MCF 10A (cell line): ENCODE results near the gene IFT20. TPM values are rescaled to one million over a fixed set of nuclear protein-coding genes. Genes with fewer than 3 reads are reported as not detected.

Source experiments
- BruUV-seq: library from RNA; stranded (reverse); fragments of 400-500 nt; replicated peaks from 2 replicates; lab custom pipeline; 2021; lab: Mats Ljungman, UMichigan
- CTCF ChIA-PET: fragments of 300-600 bp; sonication (Branson Sonifier 250); formaldehyde crosslinking; extraction: SDS; loops from one replicate; lab custom pipeline; 2021; ENCODE audit warnings: antibody characterized with exemption, inconsistent platforms; lab: Yijun Ruan, JAX
- POLR2A ChIA-PET: fragments of 300-600, 350-650 bp; sonication (Branson Sonifier 250); formaldehyde crosslinking; extraction: SDS; loops from one replicate; lab custom pipeline; 2020; ENCODE audit warnings: antibody characterized with exemption, inconsistent platforms; lab: Yijun Ruan, JAX
- DNase-seq: peaks from one replicate; pipeline ENCODE4 v3.0.0-alpha.2; 2018; ENCODE audit not compliant: unreplicated experiment
- H3K27ac Mint-ChIP-seq: one replicate; pipeline ENCODE4 v1.8.0; 2022; ENCODE audit warnings: mild to moderate bottlenecking, low read depth, mixed read lengths; ENCODE audit not compliant: unreplicated experiment
- H3K27me3 Mint-ChIP-seq: one replicate; pipeline ENCODE4 v1.8.0; 2022; ENCODE audit warnings: mixed read lengths; ENCODE audit not compliant: insufficient read depth, unreplicated experiment
- H3K36me3 Mint-ChIP-seq: one replicate; pipeline ENCODE4 v1.8.0; 2022; ENCODE audit warnings: mild to moderate bottlenecking, moderate library complexity, mixed read lengths; ENCODE audit not compliant: insufficient read depth, unreplicated experiment
- H3K4me1 Mint-ChIP-seq: one replicate; pipeline ENCODE4 v1.8.0; 2022; ENCODE audit warnings: mixed read lengths; ENCODE audit not compliant: insufficient read depth, unreplicated experiment
- H3K4me3 Mint-ChIP-seq: one replicate; pipeline ENCODE4 v1.8.0; 2022; ENCODE audit warnings: mild to moderate bottlenecking, moderate library complexity, mixed read lengths; ENCODE audit not compliant: unreplicated experiment
- H3K9me3 Mint-ChIP-seq: one replicate; pipeline ENCODE4 v1.8.0; 2022; ENCODE audit warnings: mixed read lengths; ENCODE audit not compliant: unreplicated experiment
- CTCF ChIP-seq: fragments of 200-600 bp; IDR thresholded peaks from one replicate; pipeline ENCODE4 v1.8.0; 2022; ENCODE audit warnings: antibody characterized with exemption, mild to moderate bottlenecking; ENCODE audit not compliant: unreplicated experiment
- intact Hi-C: fragments of 100-400 bp; cut with micrococcal nuclease; formaldehyde crosslinking; loops from 2 replicates; pipeline ENCODE4 v1.14.1; 2022
- total RNA-seq: library from RNA; stranded (reverse); gene quantifications from 2 replicates; pipeline ENCODE4 v1.2.3, GENCODE V29; 2022

IFT20 gene
- total RNA-seq, 1 experiment from 2014 or later: 29.3 TPM

- ChIA-PET POLR2A (interaction anchor here (0.6 to 1.1 kb wide), 3 partner anchors 19 to 275 kb away, joined by 3 read pairs; no protein-coding TSS in a partner anchor), CTCF (interaction anchor here (0.6 to 2.3 kb wide), 8 partner anchors 10 to 524 kb away, joined by 3 to 14 read pairs (median 4); no protein-coding TSS in a partner anchor)
- Mint-ChIP-seq H3K4me1 (peaks cover 5% of the 10 kb centered on the region), H3K36me3 (peaks cover 54% of the 10 kb centered on the region), H3K27ac (no peak overlapping the region), H3K27me3 (no peaks in the 10 kb centered on the region), H3K4me3 (no peak overlapping the region), H3K9me3 (no peaks in the 10 kb centered on the region)
- no peak for DNase-seq
- intact Hi-C loops: loop anchor here (5.0 kb wide), 1 partner anchor 321 kb away; no protein-coding TSS in a partner anchor
- TSS peak; percentile 4 for BruUV-seq
- TF ChIP-seq CTCF: no peak
Observed at GRCh38 chr17:28328325-28328724, 6.9 kb downstream of the IFT20 start.

- H3K9me3 Mint-ChIP-seq: no peaks in the 10 kb centered on the region
- CTCF ChIA-PET: interaction anchor here (0.6 to 2.3 kb wide), 5 partner anchors 9 to 523 kb away, joined by 4 to 14 read pairs (median 5); no protein-coding TSS in a partner anchor
- H3K4me3 Mint-ChIP-seq: no peak overlapping the region
- POLR2A ChIA-PET: no interaction called here
- no peak overlapping the region for H3K27ac Mint-ChIP-seq
- H3K4me1 Mint-ChIP-seq: peaks cover 10% of the 10 kb centered on the region
- no peak for DNase-seq
- no peak for TF ChIP-seq CTCF
- TSS peak; percentile 28 for BruUV-seq
- peaks cover 54% of the 10 kb centered on the region for H3K36me3 Mint-ChIP-seq
- no peaks in the 10 kb centered on the region for H3K27me3 Mint-ChIP-seq
- intact Hi-C loops: loop anchor here (5.0 kb wide), 1 partner anchor 320 kb away; no protein-coding TSS in a partner anchor
Observed at GRCh38 chr17:28327709-28328108, 7.6 kb downstream of the IFT20 start.

- no TSS peak for BruUV-seq
- Mint-ChIP-seq H3K9me3 (no peaks in the 10 kb centered on the region), H3K27ac (no peak overlapping the region), H3K27me3 (no peaks in the 10 kb centered on the region), H3K4me1 (peaks cover 9% of the 10 kb centered on the region), H3K36me3 (peaks cover 54% of the 10 kb centered on the region), H3K4me3 (no peak overlapping the region)
- no peak for TF ChIP-seq CTCF
- ChIA-PET CTCF (interaction anchor here (1.0 to 2.3 kb wide), 2 partner anchors 87 to 88 kb away, joined by 3 to 14 read pairs; no protein-coding TSS in a partner anchor), POLR2A (interaction anchor here (2.1 kb wide), 1 partner anchor 8 kb away, joined by 14 read pairs; the partner anchor contains the start of genes IFT20 and TNFAIP1)
- DNase-seq: no peak
- intact Hi-C loops: loop anchor here (5.0 kb wide), 1 partner anchor 320 kb away; no protein-coding TSS in a partner anchor
Observed at GRCh38 chr17:28327031-28327607, 8.2 kb downstream of the IFT20 start.

GRCh38 chr17:28326114-28326513, 9.2 kb downstream of the IFT20 start:
- POLR2A ChIA-PET: interaction anchor here (0.6 to 2.1 kb wide), 3 partner anchors 9 to 87 kb away, joined by 3 to 14 read pairs (median 4); partner anchors contain the start of genes IFT20 and TNFAIP1
- TF ChIP-seq CTCF: no peak
- CTCF ChIA-PET: interaction anchor here (0.5 to 1.5 kb wide), 5 partner anchors 10 to 98 kb away, joined by 3 to 6 read pairs (median 3); partner anchors contain the start of gene TNFAIP1
- no peak overlapping the region for H3K4me3 Mint-ChIP-seq
- no peaks in the 10 kb centered on the region for H3K27me3 Mint-ChIP-seq
- no peaks in the 10 kb centered on the region for H3K9me3 Mint-ChIP-seq
- peaks cover 50% of the 10 kb centered on the region for H3K36me3 Mint-ChIP-seq
- no peak for DNase-seq
- BruUV-seq: no TSS peak
- peaks cover 14% of the 10 kb centered on the region for H3K4me1 Mint-ChIP-seq
- intact Hi-C loops: loop anchor here (5.0 kb wide), 1 partner anchor 319 kb away; no protein-coding TSS in a partner anchor
- no peak overlapping the region for H3K27ac Mint-ChIP-seq
